Left cardiac atrium (tissue), 2 donors: ENCODE data around the gene OR7G2. TPM values are rescaled to one million over a fixed set of nuclear protein-coding genes. Genes with fewer than 3 reads are reported as not detected.

Experiments used
- total RNA-seq, 2 donors: library from RNA; stranded (reverse); fragmentation: NEBNext Ultra II Directional; extraction: Animal tissue kit (Norgen Biotek cat#: 25700); gene quantifications; one replicate each; pipeline ENCODE4 v1.2.1, GENCODE V29; 2021
- donor health status: DM: no; HTN: yes; CAD: no; lungs with severe emphysema.
- donor health status: DM: yes; HTN: yes; CAD: no.

Gene OR7G2
- total RNA-seq, 2 donors from 2014 or later = not detected

Other genes with a start within 250 kb of the OR7G2 start
- gene MUC16, start 97.1 kb downstream of the OR7G2 start, total RNA-seq = 1 to 10 TPM; 1.3 to 1.7 TPM
- not detected for gene OR1M1, start 20.4 kb downstream of the OR7G2 start, total RNA-seq
- gene OR7G1, start 8.3 kb upstream of the OR7G2 start, total RNA-seq = not detected
- not detected for gene OR7G3, start 19.5 kb upstream of the OR7G2 start, total RNA-seq
- gene ZNF317, start 32.9 kb upstream of the OR7G2 start, total RNA-seq = 10 to 100 TPM; 11.3 to 19.1 TPM
- under 1 TPM in 1 of 2 donors, not detected in 1; 0.21 TPM for gene OR7D2, start 71.5 kb upstream of the OR7G2 start, total RNA-seq
- not detected for gene OR7D4, start 112.1 kb upstream of the OR7G2 start, total RNA-seq
- gene OR7E24, start 143.5 kb upstream of the OR7G2 start, total RNA-seq = not detected
- 1 to 10 TPM; 3.0 to 4.3 TPM for gene ZNF699, start 202.4 kb upstream of the OR7G2 start, total RNA-seq
- gene ZNF559, start 216.7 kb upstream of the OR7G2 start, total RNA-seq = 10 to 100 TPM; 13.6 to 14.7 TPM